Omental fat pad (tissue), 4 donors: ENCODE measurements around the gene GALNTL6. TPM values are rescaled to one million over a fixed set of nuclear protein-coding genes. Genes with fewer than 3 reads are reported as not detected.

ENCODE experiments used
- ATAC-seq: fragments of 150-250 bp; one replicate; pipeline ENCODE4 v1.9.1; 2016; ENCODE audit warnings: mild to moderate bottlenecking, moderate library complexity; ENCODE audit not compliant: low FRiP score
- DNase-seq: peaks from one replicate; pipeline ENCODE4 v3.0.0-alpha.2; 2019; ENCODE audit warnings: low spot score
- CTCF ChIP-seq, 3 donors: fragments of 450-650 bp; IDR thresholded peaks; one replicate each; pipeline ENCODE4 v1.5.1; 2016 to 2017; ENCODE audit warnings: antibody characterized with exemption in 3 of 3, mild to moderate bottlenecking in 3 of 3, moderate library complexity in 2 of 3
- total RNA-seq, 4 donors: library from RNA; depleted of rRNA; stranded (reverse); fragments of >200 nt; gene quantifications; one replicate each; pipeline ENCODE4 v1.1.0, GENCODE V29; 2016

Gene GALNTL6
- total RNA-seq, 4 donors from 2014 or later: not detected

GRCh38 chr4:173076903-173077634, 1263.9 kb downstream of the GALNTL6 start:
- ATAC-seq (no peak), DNase-seq (no peak)
- no peak for TF ChIP-seq CTCF (IDR thresholded peaks at IDR 0.05)

GRCh38 chr4:173088144-173088543, 1274.9 kb downstream of the GALNTL6 start:
- DNase-seq: no peak
- ATAC-seq: no peak
- no peak for TF ChIP-seq CTCF (IDR thresholded peaks at IDR 0.05)
